SK-N-MC (cell line): ENCODE results near the gene ORC1.

Experiments used
- EZH2 ChIP-seq: fragments of 200-600 bp; sonication (generic); IDR thresholded peaks from one replicate; pipeline ENCODE4 v1.6.1; 2017; ENCODE audit warnings: antibody characterized with exemption
- POLR2AphosphoS5 ChIP-seq: IDR thresholded peaks from 2 replicates; pipeline ENCODE4 v1.6.1; 2012; ENCODE audit warnings: mild to moderate bottlenecking, low read depth, low read length, borderline replicate concordance

DNA sequence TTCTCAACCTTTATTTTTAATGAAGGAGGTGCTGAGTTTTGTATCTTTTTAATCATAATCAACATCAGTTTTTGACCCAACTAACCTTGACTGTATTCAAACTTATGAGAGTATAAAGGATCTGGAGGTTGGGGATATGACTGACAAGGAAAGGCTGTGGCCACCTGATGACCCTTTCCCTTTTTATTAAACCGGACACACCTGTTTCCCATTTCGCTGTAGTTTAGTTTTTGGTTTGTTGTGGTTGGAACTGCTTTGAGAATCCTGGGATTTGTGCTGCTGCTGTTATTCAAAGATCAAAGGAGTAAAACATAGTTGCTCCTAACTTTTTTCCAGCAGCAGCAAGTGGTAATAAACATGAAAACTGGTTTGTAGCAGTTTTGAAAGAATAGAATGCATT is 12.6 kb upstream of the ORC1 start:
- no peak for TF ChIP-seq EZH2
- no peak for TF ChIP-seq POLR2AphosphoS5
